ENCODE measurements around the gene ZBTB8OS.

GRCh38 chr1:32609180-32609579 lies 41.2 kb downstream of the ZBTB8OS start:
- no peak for TF ChIP-seq CTCF (IDR thresholded peaks at IDR 0.05; ENCODE audit: extremely low read depth in 1 of 2, insufficient read depth in 1 of 2, low read depth in 1 of 2, low read length in 2 of 2)
- TF ChIP-seq POLR2AphosphoS5 (IDR thresholded peaks at IDR 0.05; ENCODE audit: insufficient read depth, low read depth, low read length) = no peak
- TF ChIP-seq EZH2 (IDR thresholded peaks at IDR 0.05; ENCODE audit: borderline replicate concordance, low read depth, low read length, severe bottlenecking) = no peak
- no peak for TF ChIP-seq POLR2A (IDR thresholded peaks at IDR 0.05; ENCODE audit: low read depth, low read length)
